ENCODE measurements around the gene CDC34.
"Not testable (repeated sequence)": the region's sequence is repeated elsewhere in the genome, so short reads cannot be mapped to it uniquely, and the experiment has no call there.

CDC34 gene

GRCh38 chr19:575527-576506, 44.3 kb downstream of the CDC34 start:
- DNase-seq, result no peak

GRCh38 chr19:576768-577438, 45.3 kb downstream of the CDC34 start:
- no peak for DNase-seq

DNA sequence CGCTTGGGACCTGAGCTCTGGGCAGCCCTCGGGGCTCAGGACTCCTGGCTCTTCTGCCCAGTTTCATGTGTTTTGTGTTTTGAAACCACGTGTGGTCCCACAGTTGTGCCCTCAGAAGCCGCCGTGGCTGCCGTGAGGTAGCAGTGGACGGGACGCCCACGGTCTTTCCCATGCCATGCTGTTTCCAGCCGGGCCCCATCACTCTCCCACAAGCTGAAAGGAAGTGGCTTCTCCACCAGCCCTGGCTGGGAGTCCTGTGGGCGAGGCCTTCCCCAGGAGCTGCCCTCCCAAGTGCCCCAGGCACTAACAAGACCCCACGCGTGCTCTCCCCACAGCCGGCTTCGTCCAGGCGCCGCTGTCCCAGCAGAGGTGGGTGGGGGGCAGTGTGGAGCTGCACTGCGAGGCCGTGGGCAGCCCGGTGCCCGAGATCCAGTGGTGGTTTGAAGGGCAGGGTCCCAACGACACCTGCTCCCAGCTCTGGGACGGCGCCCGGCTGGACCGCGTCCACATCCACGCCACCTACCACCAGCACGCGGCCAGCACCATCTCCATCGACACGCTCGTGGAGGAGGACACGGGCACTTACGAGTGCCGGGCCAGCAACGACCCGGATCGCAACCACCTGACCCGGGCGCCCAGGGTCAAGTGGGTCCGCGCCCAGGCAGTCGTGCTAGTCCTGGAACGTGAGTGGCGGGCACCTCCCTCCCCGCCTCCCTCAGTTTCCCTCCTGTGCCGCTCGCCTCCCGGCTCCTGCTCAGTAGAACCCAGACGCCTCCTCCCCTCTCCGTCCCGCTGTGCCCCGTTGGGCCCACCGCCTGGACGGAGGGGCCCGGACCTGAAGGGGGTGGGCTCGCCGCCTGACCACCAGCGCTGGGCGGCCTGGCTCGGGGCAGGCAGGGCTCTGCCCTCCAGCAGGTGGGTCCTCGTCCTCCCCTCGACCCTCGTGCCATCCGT, 46.2 kb downstream of the CDC34 start:
- no peak for DNase-seq

DNA sequence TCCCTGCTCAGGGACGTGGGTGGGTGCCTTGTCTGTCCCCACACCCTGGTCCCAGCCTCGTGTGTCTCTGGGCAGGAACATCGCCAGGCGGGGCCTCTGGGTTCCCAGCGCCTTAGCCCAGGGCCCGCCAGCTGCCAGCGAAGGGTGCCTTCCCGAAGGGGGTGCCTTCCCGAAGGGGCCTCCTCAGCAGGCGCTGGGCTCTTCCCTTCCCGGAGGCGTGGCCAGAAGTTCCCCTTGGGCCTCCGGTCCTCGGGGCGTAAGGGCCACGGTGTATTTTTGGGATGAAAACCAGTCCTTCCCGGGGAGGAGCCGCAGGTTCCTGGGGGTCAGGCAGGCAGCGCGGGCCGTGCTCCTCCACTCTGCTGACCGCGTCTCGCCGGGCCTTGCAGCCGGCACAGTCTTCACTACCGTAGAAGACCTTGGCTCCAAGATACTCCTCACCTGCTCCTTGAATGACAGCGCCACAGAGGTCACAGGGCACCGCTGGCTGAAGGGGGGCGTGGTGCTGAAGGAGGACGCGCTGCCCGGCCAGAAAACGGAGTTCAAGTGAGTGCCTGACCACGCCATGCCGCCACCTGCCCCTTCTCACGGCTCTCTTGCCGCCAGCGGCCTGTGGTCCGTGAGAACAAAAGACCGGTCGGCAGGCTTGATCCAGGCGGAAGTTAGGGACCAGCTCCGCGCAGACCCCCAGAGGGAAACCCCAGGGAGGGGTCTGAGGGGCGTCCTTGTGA, 47.7 kb downstream of the CDC34 start:
- no peak for DNase-seq

DNA sequence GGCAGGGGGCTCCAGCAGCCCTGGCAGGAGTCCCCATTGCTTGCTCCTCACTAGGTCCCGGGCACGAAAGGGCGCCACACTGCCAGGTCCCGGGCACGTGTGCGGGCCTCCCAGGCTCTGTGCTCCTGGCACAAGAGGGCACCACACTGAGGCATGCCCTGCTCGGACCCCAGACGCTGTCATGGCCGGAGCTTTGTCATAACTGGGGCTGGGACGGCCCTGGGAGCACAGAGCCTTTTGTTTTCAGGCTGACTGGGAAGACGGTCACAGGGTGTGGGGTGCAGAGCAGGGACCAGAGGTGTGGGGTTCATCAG, 48.2 kb downstream of the CDC34 start:
- DNase-seq, result no peak

- DNase-seq, result no peak
Observed at GRCh38 chr19:580274-580835, 48.8 kb downstream of the CDC34 start.

- DNase-seq, result no peak
Observed at GRCh38 chr19:581399-582111, 50.0 kb downstream of the CDC34 start.

GRCh38 chr19:582497-583197, 51.1 kb downstream of the CDC34 start:
- no peak for DNase-seq

- DNase-seq, result no peak
Observed at GRCh38 chr19:583198-583967, 51.8 kb downstream of the CDC34 start.

DNA sequence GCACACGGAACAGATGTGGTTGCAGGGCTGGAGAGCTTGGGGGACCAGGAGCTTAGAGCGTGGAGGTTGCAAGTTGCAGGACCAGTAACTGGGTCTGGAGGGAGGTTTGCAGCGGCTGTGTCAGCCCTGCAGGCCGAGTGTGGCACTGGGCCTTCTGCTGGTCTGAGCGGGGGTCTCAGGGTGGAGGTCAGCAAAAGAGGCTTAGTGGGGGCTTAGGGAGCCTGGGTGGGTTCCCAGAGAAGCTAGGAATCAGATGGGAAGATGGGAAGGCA, 52.3 kb downstream of the CDC34 start:
- no peak for DNase-seq

- peak; percentile 66 for DNase-seq
Observed at GRCh38 chr19:584240-585001, 52.9 kb downstream of the CDC34 start.

- DNase-seq, result not testable (repeated sequence)
Observed at GRCh38 chr19:585146-585545, 53.6 kb downstream of the CDC34 start.

DNA sequence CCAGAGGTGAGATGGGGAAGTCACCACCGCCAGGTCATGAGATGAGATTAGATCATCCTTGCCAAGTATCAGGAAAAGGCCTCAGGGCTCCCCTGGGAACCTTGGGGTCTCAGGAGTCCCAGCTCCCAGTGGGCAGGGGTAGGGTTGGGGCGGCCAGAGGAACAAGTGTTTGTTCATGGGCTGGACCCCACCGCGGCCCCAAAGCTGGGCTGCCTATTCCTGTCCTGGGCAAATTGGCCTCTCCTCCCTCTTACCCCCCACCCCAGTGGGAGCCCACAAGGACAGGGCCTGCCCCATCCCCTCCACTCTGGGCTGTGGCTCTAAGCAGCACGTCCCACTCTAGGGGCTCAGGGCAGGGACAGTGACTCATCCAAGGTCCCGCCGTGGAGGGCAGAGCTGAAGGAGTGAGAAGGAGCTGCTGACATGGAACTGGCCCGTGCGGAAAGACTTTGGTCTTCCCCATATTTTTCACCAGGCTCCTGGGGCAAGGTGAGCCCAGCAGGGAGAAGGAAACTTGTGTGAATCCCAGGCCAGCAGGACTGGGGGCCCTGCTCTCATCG, 54.1 kb downstream of the CDC34 start:
- DNase-seq, result no peak

GRCh38 chr19:588093-588740, 56.7 kb downstream of the CDC34 start:
- DNase-seq, result peak; percentile 73

GRCh38 chr19:588741-589692, 57.5 kb downstream of the CDC34 start:
- no peak for DNase-seq

DNA sequence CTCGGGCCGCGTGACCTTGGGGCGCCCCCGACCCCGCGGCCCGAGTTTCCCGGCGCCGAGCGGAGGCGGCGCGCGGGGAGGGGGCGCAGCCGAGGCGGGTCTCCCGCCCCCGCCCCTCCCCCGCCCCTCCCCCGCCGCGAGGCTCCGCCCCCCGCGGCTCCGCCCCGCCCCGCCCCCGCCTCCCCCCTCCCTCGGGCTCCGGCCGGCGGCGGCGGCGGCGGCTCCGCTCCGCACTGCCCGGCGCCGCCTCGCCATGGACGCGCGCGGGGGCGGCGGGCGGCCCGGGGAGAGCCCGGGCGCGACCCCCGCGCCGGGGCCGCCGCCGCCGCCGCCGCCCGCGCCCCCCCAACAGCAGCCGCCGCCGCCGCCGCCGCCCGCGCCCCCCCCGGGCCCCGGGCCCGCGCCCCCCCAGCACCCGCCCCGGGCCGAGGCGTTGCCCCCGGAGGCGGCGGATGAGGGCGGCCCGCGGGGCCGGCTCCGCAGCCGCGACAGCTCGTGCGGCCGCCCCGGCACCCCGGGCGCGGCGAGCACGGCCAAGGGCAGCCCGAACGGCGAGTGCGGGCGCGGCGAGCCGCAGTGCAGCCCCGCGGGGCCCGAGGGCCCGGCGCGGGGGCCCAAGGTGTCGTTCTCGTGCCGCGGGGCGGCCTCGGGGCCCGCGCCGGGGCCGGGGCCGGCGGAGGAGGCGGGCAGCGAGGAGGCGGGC, 58.3 kb downstream of the CDC34 start, which contains the start of gene HCN2:
Gene HCN2 (plus strand): TSS at position 189 of the 703 bp plus-strand sequence. CDS start 65 bp downstream, at position 254.
- DNase-seq, result no peak

- no peak for DNase-seq
Observed at GRCh38 chr19:590396-590745, 58.8 kb downstream of the CDC34 start.

Data from CD4-positive, alpha-beta T cell treated with Interleukin-17A for 1 hour (primary cell).